ENCODE data around the gene FOLR1. TPM values are rescaled to one million over a fixed set of nuclear protein-coding genes. Genes with fewer than 3 reads are reported as not detected.
A peak's percentile ranks its signal among the peaks of the same experiment; 100 is the strongest.

Gene FOLR1
- total RNA-seq, 4 donors from 2014 or later, result 0.38 to 7.6 (median 1.5) TPM; not detected in 1

DNA sequence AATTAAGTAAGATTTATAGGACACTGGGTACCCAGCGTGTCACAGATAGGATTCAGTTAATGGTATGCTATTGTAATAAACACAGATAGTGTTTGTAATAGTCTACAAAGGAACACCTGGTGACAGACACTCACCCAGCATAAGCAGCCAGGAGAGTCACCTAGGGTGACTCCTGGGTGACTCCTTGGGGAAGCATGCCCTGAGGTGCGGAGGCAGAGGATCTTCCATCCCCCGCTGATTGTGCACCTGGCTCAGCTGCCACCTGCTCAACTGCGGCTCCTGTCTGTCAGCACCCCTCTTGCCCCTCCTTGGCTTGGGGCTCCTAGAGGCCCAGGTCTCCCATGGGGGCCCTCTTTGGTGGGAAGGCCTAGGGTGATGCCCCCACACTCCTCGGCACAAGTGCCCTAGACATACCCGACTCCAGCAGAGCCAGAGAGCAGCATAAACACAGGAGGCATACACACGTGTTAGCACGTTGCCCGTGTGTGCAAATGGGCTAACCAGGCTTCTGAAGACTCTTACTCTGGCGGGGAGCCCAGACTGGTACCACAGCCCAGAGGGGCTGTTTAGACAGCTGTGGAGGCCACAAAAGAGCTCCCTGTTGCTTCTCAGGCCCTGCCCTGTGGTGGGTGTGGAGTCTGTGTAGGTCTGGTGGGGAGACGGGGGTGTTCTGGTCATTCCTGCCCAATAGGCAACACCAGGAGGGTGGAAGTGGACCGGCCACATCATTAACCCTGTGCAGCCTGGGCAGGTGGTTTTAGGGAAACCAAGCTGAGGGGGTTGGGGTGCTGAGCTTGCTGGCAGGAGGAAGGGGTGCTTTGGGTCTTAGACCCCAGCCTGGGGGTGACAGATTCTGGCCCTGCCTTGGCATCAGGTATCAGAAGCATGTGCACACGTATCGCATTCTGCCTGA is 35.6 kb downstream of the FOLR1 start:
- H3K27me3 ChIP-seq, result no peaks in the 10 kb centered on the region
- no peaks in the 10 kb centered on the region for H3K9me3 ChIP-seq
- H3K27ac ChIP-seq, result no peak overlapping the region
- 59 to 70% methylated on average over 2 to 8 of the region's 14 CpGs for WGBS, 2 donors
- H3K4me3 ChIP-seq, result no peak overlapping the region
- peaks cover 15 to 42% (median 19%) of the 10 kb centered on the region in 3 donors for H3K4me1 ChIP-seq
- intact Hi-C loops (cut with DNase I), result no loop called here
- peaks cover 35 to 60% (median 46%) of the 10 kb centered on the region in 3 donors for H3K36me3 ChIP-seq
- TF ChIP-seq CTCF (IDR thresholded peaks at IDR 0.05), result no peak
- no peak for TF ChIP-seq POLR2A (IDR thresholded peaks at IDR 0.05)
- no peak for DNase-seq

DNA sequence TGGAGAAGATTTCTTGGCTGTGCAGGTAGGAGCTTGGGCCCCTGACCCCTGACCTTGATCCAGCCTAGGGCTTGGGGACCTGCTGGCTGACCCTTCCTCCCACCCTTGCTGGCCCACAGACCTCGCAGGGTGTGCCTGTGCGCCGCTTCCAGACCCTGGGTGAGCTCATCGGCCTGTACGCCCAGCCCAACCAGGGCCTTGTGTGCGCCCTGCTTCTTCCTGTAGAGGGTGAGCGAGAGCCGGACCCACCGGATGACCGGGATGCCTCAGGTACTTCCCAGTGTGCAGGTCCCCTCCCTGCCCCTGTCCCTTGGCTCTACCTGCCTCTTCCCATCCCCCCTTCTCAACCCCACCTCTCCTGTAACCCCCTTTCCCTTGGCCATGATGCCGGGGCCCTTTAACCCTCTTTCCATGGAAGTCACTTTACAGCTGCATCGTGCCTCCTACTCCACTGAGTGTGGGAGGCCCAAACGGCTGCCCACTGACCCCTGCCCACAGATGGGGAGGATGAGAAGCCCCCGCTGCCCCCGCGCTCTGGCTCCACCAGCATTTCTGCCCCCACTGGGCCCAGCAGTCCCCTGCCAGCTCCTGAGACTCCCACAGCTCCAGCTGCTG is 36.4 kb downstream of the FOLR1 start:
- intact Hi-C loops (cut with DNase I), result no loop called here
- 84 to 86% methylated on average over 14 of the region's 16 CpGs for WGBS, 2 donors
- no peak overlapping the region for H3K4me3 ChIP-seq

GRCh38 chr11:72228844-72229231 is 36.9 kb downstream of the FOLR1 start:
- intact Hi-C loops (cut with DNase I), result no loop called here
- Histone ChIP-seq H3K9me3 (no peaks in the 10 kb centered on the region), H3K27ac (peak overlapping the region in 1 of 4 donors; percentile 13), H3K4me3 (no peak overlapping the region), H3K36me3 (peaks cover 48 to 73% (median 55%) of the 10 kb centered on the region in 3 donors), H3K27me3 (no peaks in the 10 kb centered on the region), H3K4me1 (peaks cover 13 to 38% (median 17%) of the 10 kb centered on the region in 3 donors)
- no peak for DNase-seq
- WGBS, 2 donors, result 75% methylated on average over 7 of the region's 7 CpGs; no CpG with 5 or more reads in 1 of the 2 donors
- no peak for TF ChIP-seq POLR2A (IDR thresholded peaks at IDR 0.05)
- no peak for TF ChIP-seq CTCF (IDR thresholded peaks at IDR 0.05)

More for the DNA sequence above, 36.4 kb downstream of the FOLR1 start:
- Histone ChIP-seq H3K27ac (peak overlapping the region in 1 of 4 donors; percentile 13), H3K27me3 (no peaks in the 10 kb centered on the region), H3K4me1 (peaks cover 13 to 38% (median 17%) of the 10 kb centered on the region in 3 donors), H3K36me3 (peaks cover 43 to 68% (median 54%) of the 10 kb centered on the region in 3 donors), H3K9me3 (no peaks in the 10 kb centered on the region)
- no peak for DNase-seq
- TF ChIP-seq POLR2A (IDR thresholded peaks at IDR 0.05), result no peak
- TF ChIP-seq CTCF (IDR thresholded peaks at IDR 0.05), result no peak

DNA sequence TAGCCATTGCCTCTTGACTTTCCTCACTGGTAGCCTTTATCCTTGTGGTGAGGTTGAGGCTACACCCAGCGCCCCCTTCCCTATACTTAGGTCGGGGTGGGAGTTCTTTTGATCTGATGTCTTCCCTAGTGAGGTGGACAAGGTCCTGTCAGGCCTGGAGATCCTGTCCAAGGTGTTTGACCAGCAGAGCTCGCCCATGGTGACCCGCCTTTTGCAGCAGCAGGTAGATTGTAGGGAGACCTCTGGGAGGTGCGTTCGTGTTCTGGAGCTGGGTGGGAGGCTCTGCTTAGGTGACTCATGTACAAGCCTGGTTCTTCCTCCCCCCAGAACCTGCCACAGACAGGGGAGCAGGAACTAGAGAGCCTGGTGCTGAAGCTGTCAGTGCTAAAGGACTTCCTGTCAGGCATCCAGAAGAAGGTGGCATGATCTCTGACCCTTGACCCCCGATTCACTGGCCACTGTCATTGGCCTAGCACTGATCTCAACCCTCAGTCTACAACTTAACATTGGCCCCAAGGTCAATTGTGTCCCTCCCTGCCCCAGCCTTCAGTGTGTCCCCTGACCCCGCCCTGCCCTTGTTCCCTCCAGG is 37.5 kb downstream of the FOLR1 start:
- no peak overlapping the region for H3K4me3 ChIP-seq
- no peak overlapping the region for H3K27ac ChIP-seq
- TF ChIP-seq CTCF (IDR thresholded peaks at IDR 0.05), result no peak
- no peak for TF ChIP-seq POLR2A (IDR thresholded peaks at IDR 0.05)
- no peaks in the 10 kb centered on the region for H3K27me3 ChIP-seq
- 79 to 80% methylated on average over 1 to 5 of the region's 8 CpGs for WGBS, 2 donors
- intact Hi-C loops (cut with DNase I), result no loop called here
- H3K4me1 ChIP-seq, result peaks cover 13 to 40% (median 17%) of the 10 kb centered on the region in 3 donors
- DNase-seq, result no peak
- H3K9me3 ChIP-seq, result no peaks in the 10 kb centered on the region
- peaks cover 51 to 79% (median 55%) of the 10 kb centered on the region in 3 donors for H3K36me3 ChIP-seq
